Choroid plexus epithelial cell (primary cell): ENCODE results near the gene MCTP1.

Experiments
- DNase-seq: peaks from one replicate; pipeline ENCODE4 v3.0.0-alpha.2; 2010; ENCODE audit warnings: low read depth
- H3K4me3 ChIP-seq: 2 replicates; pipeline ENCODE4 v1.5.1; 2011; ENCODE audit warnings: low read depth, mild to moderate bottlenecking, control low read depth, low read length, moderate library complexity
- CTCF ChIP-seq: conservative IDR thresholded peaks from 2 replicates; pipeline ENCODE4 v1.5.1; 2011; ENCODE audit warnings: low read depth, mild to moderate bottlenecking, control low read depth, inconsistent platforms, low read length, moderate library complexity

Gene MCTP1

DNA sequence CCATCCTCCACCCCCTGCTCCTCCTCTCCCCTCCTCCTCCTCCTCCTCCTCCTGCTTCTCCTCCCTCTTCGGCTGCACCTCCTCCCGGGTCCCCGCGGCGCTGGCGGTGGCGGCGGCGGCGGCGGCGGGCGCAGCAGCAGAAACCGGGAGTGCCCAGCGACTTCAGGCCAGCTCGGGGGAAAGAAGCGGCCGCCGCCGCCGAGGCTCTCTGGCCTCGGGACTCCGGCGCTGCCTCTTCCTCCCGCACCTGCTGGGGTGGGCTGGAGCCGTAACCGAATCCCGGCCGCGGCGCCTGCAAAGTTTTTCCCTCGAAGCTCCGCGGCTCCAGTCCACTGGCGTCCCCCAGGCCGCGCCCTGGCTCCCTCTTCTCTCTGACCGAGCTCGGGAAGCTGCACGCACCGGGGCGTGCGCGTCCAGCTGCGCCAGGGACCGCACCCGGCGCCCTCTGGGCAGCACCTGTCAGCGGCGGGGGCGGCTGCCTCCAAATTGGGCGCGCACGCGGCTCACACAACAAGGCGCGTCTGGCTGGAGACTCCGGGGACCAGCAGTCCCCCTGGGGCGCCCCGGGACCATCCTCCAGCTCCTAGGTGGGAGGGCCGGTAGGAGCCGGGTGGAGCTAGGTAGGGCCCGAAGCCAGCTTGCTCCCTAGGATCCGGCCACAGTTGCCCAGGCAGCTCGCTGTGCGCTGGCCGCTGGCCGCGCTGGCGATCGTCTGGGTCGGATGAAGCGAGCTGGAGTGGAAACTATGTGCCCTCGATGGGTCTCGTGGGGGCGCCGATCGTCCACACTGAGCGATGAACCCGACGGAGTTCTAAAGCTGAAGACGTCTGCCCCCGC, at the start of gene MCTP1:
TSS of gene MCTP1 (minus strand) at position 523 of the 837 bp plus-strand sequence.
- peak within 1 kb of the TSS; percentile 51 for H3K4me3 ChIP-seq
- DNase-seq: peak; percentile 6
- no peak for TF ChIP-seq CTCF

- TF ChIP-seq CTCF: no peak
- H3K4me3 ChIP-seq: no peak overlapping the region
- no peak for DNase-seq
Observed at GRCh38 chr5:95332158-95332557, 47.3 kb upstream of the MCTP1 start.

DNA sequence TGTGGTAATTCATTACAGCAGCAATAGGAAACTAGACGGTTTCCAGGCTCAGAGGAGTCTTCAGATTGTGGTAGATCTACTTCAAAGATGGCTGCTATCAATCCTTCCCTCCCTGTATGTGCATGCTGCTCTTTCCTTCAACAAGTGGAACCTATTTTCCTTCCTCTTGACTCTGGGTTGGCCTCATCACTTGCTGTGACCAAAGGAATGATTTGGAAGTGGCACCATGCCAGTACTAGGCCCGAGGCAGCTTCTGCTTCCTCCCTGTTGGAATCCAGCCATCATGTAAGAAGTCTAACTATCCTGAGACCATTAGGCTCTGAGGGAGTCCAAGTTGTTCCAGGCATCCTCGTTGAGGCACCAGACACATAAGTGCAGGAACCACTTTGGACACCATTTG, 46.5 kb upstream of the MCTP1 start:
- TF ChIP-seq CTCF: no peak
- no peak for DNase-seq
- no peak overlapping the region for H3K4me3 ChIP-seq

- DNase-seq: no peak
- H3K4me3 ChIP-seq: no peak overlapping the region
- no peak for TF ChIP-seq CTCF
Observed at GRCh38 chr5:95327211-95327610, 42.3 kb upstream of the MCTP1 start.

GRCh38 chr5:95317687-95318086, 32.8 kb upstream of the MCTP1 start:
- H3K4me3 ChIP-seq: no peak overlapping the region
- no peak for DNase-seq
- no peak for TF ChIP-seq CTCF

DNA sequence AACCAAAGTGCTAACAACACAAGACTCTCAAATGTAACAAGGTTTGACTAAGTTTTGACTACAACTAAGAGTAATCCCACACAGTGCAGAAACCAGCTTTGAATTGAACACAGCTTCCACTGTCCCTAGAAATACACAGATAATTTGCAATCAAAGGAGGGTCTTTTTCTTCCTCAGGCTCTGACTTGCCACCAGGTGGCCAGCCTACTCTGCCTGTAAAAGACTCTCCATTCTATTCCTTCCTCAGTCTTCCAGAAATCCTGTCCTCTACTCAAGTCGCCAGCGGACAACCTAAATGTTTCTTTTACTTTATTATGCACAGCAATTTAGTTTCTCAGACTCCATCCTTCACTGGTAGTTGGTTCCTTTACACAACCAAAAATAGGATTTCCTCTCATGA, 32.2 kb upstream of the MCTP1 start:
- no peak overlapping the region for H3K4me3 ChIP-seq
- DNase-seq: no peak
- TF ChIP-seq CTCF: peak; percentile 25

DNA sequence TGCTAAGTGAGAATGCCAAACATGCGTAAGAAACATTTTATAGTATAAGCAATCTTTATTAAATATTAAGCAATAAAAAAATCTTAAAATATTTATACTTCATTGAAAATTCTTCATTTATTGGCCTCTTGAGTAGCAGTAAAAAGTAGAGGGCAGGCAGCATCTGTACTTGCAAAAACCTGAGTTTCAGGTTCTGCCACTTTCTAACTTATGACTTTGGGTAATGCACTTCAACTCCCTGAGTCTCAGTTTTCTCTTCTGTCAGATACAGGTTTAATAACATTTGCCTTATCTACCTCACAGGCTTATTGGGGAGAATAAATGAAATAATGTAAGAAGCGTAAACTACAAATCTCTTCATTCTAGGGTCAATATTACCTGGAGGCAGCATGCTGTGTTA, 19.8 kb upstream of the MCTP1 start:
- H3K4me3 ChIP-seq: no peak overlapping the region
- DNase-seq: no peak
- no peak for TF ChIP-seq CTCF
